ENCODE results near the gene L2HGDH. TPM values are rescaled to one million over a fixed set of nuclear protein-coding genes. Genes with fewer than 3 reads are reported as not detected.

L2HGDH gene
- polyA plus RNA-seq, 3 donors, result 0.11 to 0.86 (median 0.48) TPM

DNA sequence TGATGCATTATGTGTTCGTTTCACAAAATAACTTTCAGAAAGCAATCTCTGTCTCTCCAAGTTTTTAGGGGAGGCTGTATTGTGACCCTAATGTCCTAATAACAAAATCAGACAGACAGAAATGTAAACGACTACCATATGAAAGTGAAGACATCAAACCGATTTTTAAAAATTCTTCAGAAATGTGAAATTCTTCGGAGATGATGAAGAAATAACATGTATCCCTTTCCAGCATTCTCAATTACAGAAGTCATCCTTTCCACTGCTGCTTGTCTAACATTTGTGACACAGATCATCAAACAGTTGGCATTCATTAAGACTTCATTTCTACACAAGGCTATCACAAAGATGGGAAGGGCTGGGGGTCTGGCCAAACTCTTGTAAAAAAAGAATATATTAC, 41.1 kb upstream of the L2HGDH start:
- H3K9me3 ChIP-seq (replicated peaks in 1 of 2; ENCODE audit: control insufficient read depth in 1 of 2, insufficient read depth in 1 of 2, low read length in 2 of 2), result no peaks in the 10 kb centered on the region
- H3K27ac ChIP-seq (ENCODE audit: low read depth in 1 of 2, low read length in 2 of 2), result no peak overlapping the region
- H3K27me3 ChIP-seq (ENCODE audit: control insufficient read depth in 2 of 2, insufficient read depth in 2 of 2, low read length in 2 of 2), result no peaks in the 10 kb centered on the region
- H3K27me3 Mint-ChIP-seq (ENCODE audit: low read depth in 3 of 3), result peaks cover 2 to 4% (median 2%) of the 10 kb centered on the region in 3 donors
- WGBS (ENCODE audit: insufficient coverage), result no CpG with 5 or more reads among the region's 4 CpGs
- H3K4me1 ChIP-seq (ENCODE audit: control insufficient read depth in 1 of 2, insufficient read depth in 2 of 2, low read length in 2 of 2), result no peaks in the 10 kb centered on the region
- TF ChIP-seq, protein P1, sequence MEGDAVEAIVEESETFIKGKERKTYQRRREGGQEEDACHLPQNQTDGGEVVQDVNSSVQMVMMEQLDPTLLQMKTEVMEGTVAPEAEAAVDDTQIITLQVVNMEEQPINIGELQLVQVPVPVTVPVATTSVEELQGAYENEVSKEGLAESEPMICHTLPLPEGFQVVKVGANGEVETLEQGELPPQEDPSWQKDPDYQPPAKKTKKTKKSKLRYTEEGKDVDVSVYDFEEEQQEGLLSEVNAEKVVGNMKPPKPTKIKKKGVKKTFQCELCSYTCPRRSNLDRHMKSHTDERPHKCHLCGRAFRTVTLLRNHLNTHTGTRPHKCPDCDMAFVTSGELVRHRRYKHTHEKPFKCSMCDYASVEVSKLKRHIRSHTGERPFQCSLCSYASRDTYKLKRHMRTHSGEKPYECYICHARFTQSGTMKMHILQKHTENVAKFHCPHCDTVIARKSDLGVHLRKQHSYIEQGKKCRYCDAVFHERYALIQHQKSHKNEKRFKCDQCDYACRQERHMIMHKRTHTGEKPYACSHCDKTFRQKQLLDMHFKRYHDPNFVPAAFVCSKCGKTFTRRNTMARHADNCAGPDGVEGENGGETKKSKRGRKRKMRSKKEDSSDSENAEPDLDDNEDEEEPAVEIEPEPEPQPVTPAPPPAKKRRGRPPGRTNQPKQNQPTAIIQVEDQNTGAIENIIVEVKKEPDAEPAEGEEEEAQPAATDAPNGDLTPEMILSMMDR (IDR thresholded peaks at IDR 0.05), result no peak
- intact Hi-C loops (cut with micrococcal nuclease), result no loop called here
- no peaks in the 10 kb centered on the region for H3K79me2 ChIP-seq (ENCODE audit: insufficient read depth, low read length)
- H3K9me3 Mint-ChIP-seq, result peaks cover 0 to 3% (median 0%) of the 10 kb centered on the region in 7 donors
- no peaks in the 10 kb centered on the region for H4K20me1 ChIP-seq (ENCODE audit: insufficient read depth, low read length)
- no peak for DNase-seq
- H3K4me3 ChIP-seq (replicated peaks in 1 of 3; ENCODE audit: low read depth in 2 of 3, low read length in 3 of 3), result no peak overlapping the region
- peaks cover 8% of the 10 kb centered on the region for H3K4me1 Mint-ChIP-seq
- H3K4me2 ChIP-seq (replicated peaks; ENCODE audit: extremely low read depth, low read length, poor library complexity, severe bottlenecking), result no peak overlapping the region
- H3K36me3 Mint-ChIP-seq, result peaks cover 22 to 33% of the 10 kb centered on the region in 2 donors
- no peak overlapping the region for H3K27ac Mint-ChIP-seq
- no peak overlapping the region for H3K9ac ChIP-seq (ENCODE audit: insufficient read depth, low read length, poor library complexity, severe bottlenecking)
- no peak overlapping the region for H2AFZ ChIP-seq (ENCODE audit: insufficient read depth, low read depth, low read length, poor library complexity, severe bottlenecking)
- peaks cover 0 to 27% of the 10 kb centered on the region in 2 donors for H3K36me3 ChIP-seq (replicated peaks in 1 of 2; ENCODE audit: control insufficient read depth in 1 of 2, insufficient read depth in 2 of 2, low read length in 2 of 2)
- H3K4me3 Mint-ChIP-seq, result no peak overlapping the region

DNA sequence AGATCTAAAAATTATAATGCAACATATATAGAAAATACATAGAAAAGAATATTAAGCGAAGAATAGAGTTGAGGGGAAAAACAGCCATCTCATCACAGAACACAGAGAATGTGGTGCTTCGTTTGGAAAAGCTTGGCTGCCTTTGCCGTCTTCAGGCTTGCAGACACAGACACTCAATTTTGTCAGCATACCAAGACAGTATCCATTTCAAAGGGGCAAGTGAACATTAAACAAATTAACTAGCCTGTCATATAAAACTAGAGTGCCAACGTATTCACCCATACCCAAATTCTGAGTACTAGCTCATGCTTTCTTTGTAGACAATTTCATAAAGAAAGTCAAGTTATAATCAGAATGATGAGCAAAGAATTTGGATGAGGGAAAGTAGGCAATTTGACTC, 40.6 kb upstream of the L2HGDH start:
- Histone ChIP-seq H3K4me1 (ENCODE audit: control insufficient read depth in 1 of 2, insufficient read depth in 2 of 2, low read length in 2 of 2) (no peaks in the 10 kb centered on the region), H3K79me2 (ENCODE audit: insufficient read depth, low read length) (no peaks in the 10 kb centered on the region), H3K9ac (ENCODE audit: insufficient read depth, low read length, poor library complexity, severe bottlenecking) (no peak overlapping the region), H3K4me3 (replicated peaks in 1 of 3; ENCODE audit: low read depth in 2 of 3, low read length in 3 of 3) (no peak overlapping the region), H3K9me3 (replicated peaks in 1 of 2; ENCODE audit: control insufficient read depth in 1 of 2, insufficient read depth in 1 of 2, low read length in 2 of 2) (no peaks in the 10 kb centered on the region), H3K27me3 (ENCODE audit: control insufficient read depth in 2 of 2, insufficient read depth in 2 of 2, low read length in 2 of 2) (no peaks in the 10 kb centered on the region), H3K27ac (ENCODE audit: low read depth in 1 of 2, low read length in 2 of 2) (no peak overlapping the region), H3K4me2 (replicated peaks; ENCODE audit: extremely low read depth, low read length, poor library complexity, severe bottlenecking) (no peak overlapping the region), H2AFZ (ENCODE audit: insufficient read depth, low read depth, low read length, poor library complexity, severe bottlenecking) (no peak overlapping the region), H4K20me1 (ENCODE audit: insufficient read depth, low read length) (no peaks in the 10 kb centered on the region), H3K36me3 (replicated peaks in 1 of 2; ENCODE audit: control insufficient read depth in 1 of 2, insufficient read depth in 2 of 2, low read length in 2 of 2) (peaks cover 0 to 22% of the 10 kb centered on the region in 2 donors)
- TF ChIP-seq, protein P1 (IDR thresholded peaks at IDR 0.05), result no peak
- WGBS (ENCODE audit: insufficient coverage), result 100% methylated on average over 1 of the region's 4 CpGs
- no peak overlapping the region for H3K27ac Mint-ChIP-seq
- intact Hi-C loops (cut with micrococcal nuclease), result no loop called here
- H3K27me3 Mint-ChIP-seq (ENCODE audit: low read depth in 3 of 3), result peaks cover 2 to 4% (median 2%) of the 10 kb centered on the region in 3 donors
- H3K36me3 Mint-ChIP-seq, result peaks cover 17 to 28% of the 10 kb centered on the region in 2 donors
- DNase-seq, result no peak
- H3K9me3 Mint-ChIP-seq, result peaks cover 0 to 3% (median 0%) of the 10 kb centered on the region in 7 donors
- no peak overlapping the region for H3K4me3 Mint-ChIP-seq
- H3K4me1 Mint-ChIP-seq, result peaks cover 11% of the 10 kb centered on the region
